Activated T-helper 9 cell treated with anti-CD3 and anti-CD28 coated beads, Interleukin-2, amount 50 U/mL, for 16 hours (primary cell): Measurements from ENCODE around the gene PTGER3.
A peak's percentile ranks its signal among the peaks of the same experiment; 100 is the strongest.

Experiments used
- DNase-seq: peaks from one replicate; pipeline ENCODE4 v3.0.0-alpha.2; 2020; ENCODE audit warnings: low read depth

PTGER3 gene

GRCh38 chr1:71047635-71048607 lies at the start of gene PTGER3:
Gene PTGER3 (minus strand): TSS chr1:71047816. CDS start chr1:71047577, 239 bp downstream.
- peak; percentile 25 for DNase-seq

DNA sequence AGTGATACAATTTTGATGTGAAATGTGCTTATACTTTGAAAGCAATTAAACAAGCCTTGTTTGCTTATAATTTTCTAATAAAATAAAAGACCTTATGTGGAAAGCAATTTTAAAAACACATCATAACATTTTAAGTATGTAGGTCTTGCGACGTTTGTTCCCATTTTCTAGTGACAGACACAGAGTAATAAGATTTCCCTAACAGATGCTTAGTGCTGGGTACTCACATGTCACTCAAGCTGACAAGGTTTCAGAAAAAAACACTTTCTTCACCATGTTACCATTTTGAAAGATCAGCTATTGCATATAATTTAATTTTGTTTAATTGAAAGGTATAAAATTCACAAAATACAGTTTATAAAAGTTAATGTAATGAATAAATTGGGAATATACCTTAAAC lies 47.3 kb upstream of the PTGER3 start:
- DNase-seq, result no peak

DNA sequence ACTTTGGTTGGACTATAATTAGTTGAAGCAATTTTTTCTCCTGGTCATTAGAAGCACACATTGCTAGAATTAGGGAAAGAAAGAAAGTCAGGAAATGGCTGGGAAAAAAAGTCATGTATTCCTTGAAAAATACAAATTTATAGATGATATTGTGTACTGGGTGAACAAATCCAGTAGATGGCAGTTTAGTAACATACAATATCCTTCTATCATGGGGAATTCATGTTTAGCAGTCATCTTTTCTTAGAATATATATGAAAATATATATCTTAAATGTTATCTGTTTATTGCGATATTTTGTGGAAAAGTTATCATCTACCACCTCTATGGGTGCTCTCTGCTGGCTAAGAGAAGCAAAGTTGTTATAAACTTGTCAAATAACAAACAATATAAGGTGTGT lies 46.3 kb upstream of the PTGER3 start:
- no peak for DNase-seq

GRCh38 chr1:71089536-71090270 lies 42.1 kb upstream of the PTGER3 start:
- DNase-seq, result no peak

DNA sequence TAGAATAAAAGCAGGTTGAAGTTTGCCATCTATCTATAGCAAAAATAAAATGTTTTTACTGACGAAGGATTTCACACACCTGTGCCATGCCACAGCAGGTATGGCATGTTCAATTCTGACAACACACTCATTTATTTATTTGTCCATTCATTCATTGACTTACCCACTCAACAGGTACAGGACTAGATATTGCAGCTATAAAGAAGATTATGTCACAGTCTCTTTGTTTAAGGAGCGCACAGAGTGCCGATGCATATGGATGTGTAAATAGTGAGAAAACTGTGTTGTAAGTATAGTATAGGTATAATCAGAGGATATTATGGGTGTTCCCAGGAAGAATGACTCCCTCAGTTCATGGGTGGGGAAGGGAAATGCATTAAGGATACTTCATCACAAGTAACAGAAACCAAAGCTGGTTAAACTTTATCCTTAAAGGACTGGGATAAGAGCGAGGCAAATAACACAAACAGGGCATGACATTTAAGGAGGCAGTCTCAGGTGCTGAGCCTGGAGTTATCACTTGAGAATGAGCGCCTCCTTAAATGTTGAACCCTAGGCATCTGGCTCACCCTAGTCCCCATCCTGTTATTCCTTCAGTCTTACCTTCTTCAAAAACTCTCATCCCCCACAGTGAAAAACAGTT lies 41.1 kb upstream of the PTGER3 start:
- no peak for DNase-seq

GRCh38 chr1:71087713-71088112 lies 40.1 kb upstream of the PTGER3 start:
- DNase-seq, result no peak

DNA sequence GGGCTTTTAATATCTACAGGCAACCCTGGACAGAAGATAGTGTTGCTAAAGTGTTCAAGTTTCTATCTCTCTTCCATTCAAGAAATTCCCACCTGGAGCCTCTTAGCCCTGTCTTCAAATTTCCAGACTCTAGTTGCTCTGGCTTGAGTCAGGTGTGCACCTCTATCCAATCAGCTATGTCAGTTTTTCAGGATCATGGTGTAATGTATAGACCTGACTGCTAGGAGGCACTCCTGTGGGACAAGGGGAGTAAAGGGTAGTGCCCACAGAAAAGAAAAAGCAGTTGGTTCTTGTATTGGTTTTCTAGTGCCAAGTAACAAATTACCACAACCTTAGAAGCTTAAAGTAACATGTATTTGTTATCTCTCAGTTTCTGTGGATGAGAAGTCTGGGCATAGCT lies 39.4 kb upstream of the PTGER3 start:
- DNase-seq, result no peak

DNA sequence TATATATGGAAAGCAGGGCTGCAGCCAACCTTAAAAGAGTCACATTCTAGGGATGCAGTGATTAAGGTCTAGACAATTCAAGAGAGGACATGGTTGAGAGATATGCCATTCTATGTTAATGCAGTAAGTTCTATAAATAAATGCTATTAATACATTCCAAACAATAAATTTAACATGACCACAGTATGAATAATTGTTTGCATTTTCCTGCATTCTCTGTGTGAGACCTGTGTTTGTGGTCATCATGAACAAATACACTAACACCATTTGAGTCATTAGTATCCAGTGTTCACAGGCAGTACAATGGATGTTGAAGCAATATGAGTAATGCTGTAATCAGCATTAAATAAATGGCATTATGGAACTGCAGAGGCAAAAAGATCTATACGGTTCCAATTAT lies 38.7 kb upstream of the PTGER3 start:
- no peak for DNase-seq

GRCh38 chr1:71083271-71083670 lies 35.7 kb upstream of the PTGER3 start:
- DNase-seq, result no peak

GRCh38 chr1:71081697-71082080 lies 34.1 kb upstream of the PTGER3 start:
- no peak for DNase-seq

- DNase-seq, result peak; percentile 82
Observed at GRCh38 chr1:71080739-71081696, 33.4 kb upstream of the PTGER3 start, which contains the start of gene ZRANB2. Gene ZRANB2 (minus strand): TSS chr1:71081035. CDS start chr1:71080995, 40 bp downstream.

- DNase-seq, result no peak
Observed at GRCh38 chr1:71080230-71080738, 32.7 kb upstream of the PTGER3 start.

- no peak for DNase-seq
Observed at GRCh38 chr1:71074681-71075080, 27.1 kb upstream of the PTGER3 start.

DNA sequence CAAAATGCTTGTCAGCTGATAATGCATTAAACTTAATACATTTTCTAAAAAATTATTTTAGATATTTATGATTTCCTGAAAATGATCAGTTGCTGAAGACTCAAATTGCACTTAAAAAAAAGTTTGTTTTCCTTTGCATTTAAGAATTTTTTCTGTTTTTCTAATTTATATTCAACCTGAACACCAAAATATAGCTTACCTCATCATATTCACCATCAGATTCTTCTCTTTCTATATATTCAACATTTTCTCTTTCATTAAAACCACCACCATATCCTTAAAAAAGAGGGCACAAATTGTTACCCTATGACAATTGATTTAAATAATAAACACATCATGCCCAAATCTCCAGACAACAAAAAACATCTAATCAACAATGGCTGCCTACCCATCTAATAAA lies 24.7 kb upstream of the PTGER3 start:
- no peak for DNase-seq

DNA sequence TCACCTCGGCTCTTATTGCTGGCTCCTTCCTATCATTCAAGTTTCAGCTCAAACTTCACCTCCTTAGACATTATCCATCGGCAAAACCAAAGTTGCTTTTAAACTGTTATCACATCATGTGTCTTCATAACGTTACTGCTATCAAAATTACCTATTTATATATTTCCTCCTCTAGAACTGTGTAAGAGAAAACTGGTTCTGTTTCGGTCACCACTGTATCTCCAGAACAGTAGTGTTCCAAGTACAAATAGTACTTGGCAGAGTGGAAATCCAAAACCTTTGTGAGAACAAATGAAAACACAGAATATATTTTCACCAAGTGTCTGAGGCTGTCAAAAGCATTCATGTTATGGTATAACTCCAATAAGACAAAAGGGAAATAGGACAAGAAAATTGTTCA lies 24.1 kb upstream of the PTGER3 start:
- no peak for DNase-seq

GRCh38 chr1:71068325-71069240 lies 21.0 kb upstream of the PTGER3 start:
- DNase-seq, result no peak

GRCh38 chr1:71054791-71055190 lies 7.2 kb upstream of the PTGER3 start:
- DNase-seq, result no peak

GRCh38 chr1:71054281-71054731 lies 6.7 kb upstream of the PTGER3 start:
- DNase-seq, result no peak

DNA sequence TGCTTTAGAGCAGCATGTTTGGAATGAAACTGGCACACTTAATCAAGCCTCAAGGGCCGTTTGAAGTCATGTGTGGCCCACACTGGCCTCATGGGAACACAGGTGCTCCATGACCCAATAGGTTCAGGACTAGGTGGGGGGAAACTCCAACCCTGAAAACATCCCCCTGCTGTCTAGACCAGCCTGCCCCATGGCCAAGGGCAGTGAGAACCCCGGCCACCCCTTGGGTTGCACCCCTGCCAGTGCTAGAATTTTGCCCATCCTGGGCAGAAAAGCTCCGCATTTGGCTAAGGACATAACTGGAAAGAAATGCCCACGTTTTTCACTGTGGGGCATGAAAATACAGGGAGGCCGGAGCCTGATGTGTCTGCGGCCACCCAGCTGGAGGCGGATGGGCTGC lies 6.1 kb upstream of the PTGER3 start:
- DNase-seq, result no peak

- no peak for DNase-seq
Observed at GRCh38 chr1:71053146-71053545, 5.5 kb upstream of the PTGER3 start.
